TTC549 (cell line): ENCODE measurements around the gene HOXC12.

ENCODE experiments used
- FAIRE-seq: peaks from 2 replicates; lab custom pipeline; 2012; peaks lifted over from hg19 to GRCh38; lab: Jason Lieb, UNC

HOXC12 gene

GRCh38 chr12:54008260-54008552 lies 53.5 kb downstream of the HOXC12 start:
- no peak for FAIRE-seq
